ENCODE results near the gene PSTPIP1.

DNA sequence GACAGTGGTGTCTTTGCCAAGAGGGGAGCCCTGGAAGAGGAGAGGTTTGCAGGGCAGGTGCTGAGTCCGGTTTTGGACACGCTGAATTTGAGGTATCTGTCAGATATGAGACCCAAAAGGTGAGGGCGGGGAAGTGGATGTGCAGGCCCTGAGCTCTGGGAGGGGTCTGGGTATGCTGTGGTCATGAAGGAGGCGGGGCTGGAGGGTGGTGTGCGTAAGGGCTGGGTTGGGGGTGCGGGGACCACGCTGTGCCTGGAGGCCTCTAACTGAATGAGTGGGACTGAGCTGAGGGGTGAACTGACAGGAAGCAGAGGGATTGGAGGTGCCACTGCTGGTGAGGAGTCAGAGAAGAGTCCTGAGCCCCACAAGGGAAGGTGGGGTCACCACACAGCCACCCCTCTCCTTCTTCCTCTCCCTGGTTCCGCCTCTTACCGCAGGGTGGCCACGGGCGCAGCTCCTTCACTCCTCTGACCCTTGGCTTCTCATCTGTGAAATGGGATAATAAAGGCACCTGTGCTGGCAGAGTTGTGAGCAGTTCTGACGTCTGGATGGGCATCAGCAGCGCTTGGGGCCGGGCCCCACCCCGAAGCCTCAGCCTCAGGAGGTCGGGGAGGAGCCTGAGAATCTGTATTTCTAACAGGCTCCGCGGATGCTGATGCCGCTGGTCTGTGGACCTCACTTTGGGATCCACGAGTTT is 28.8 kb downstream of the PSTPIP1 start:
- TF ChIP-seq POLR2A (IDR thresholded peaks at IDR 0.05), result no peak
- TF ChIP-seq, protein P1, sequence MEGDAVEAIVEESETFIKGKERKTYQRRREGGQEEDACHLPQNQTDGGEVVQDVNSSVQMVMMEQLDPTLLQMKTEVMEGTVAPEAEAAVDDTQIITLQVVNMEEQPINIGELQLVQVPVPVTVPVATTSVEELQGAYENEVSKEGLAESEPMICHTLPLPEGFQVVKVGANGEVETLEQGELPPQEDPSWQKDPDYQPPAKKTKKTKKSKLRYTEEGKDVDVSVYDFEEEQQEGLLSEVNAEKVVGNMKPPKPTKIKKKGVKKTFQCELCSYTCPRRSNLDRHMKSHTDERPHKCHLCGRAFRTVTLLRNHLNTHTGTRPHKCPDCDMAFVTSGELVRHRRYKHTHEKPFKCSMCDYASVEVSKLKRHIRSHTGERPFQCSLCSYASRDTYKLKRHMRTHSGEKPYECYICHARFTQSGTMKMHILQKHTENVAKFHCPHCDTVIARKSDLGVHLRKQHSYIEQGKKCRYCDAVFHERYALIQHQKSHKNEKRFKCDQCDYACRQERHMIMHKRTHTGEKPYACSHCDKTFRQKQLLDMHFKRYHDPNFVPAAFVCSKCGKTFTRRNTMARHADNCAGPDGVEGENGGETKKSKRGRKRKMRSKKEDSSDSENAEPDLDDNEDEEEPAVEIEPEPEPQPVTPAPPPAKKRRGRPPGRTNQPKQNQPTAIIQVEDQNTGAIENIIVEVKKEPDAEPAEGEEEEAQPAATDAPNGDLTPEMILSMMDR (IDR thresholded peaks at IDR 0.05), result no peak

Data from right lobe of liver (tissue), 4 donors.